Upper lobe of left lung (tissue), 4 donors: ENCODE measurements around the gene NEXN.

Experiments used
- POLR2AphosphoS5 ChIP-seq, 2 donors: sonication (generic); formaldehyde crosslinking; IDR thresholded peaks; one replicate each; pipeline ENCODE4 v1.5.1; 2017; ENCODE audit warnings: antibody characterized with exemption in 2 of 2
- TF ChIP-seq, protein P1 (sequence below), 6 experiments: fragments of 450-650 bp in 4 of 6; fragments of 200-600 bp in 2 of 6; sonication (generic) in 2 of 6; IDR thresholded peaks; one replicate each; pipeline ENCODE4 v1.5.1; 2016 to 2019; ENCODE audit warnings: antibody characterized with exemption in 6 of 6

DNA sequence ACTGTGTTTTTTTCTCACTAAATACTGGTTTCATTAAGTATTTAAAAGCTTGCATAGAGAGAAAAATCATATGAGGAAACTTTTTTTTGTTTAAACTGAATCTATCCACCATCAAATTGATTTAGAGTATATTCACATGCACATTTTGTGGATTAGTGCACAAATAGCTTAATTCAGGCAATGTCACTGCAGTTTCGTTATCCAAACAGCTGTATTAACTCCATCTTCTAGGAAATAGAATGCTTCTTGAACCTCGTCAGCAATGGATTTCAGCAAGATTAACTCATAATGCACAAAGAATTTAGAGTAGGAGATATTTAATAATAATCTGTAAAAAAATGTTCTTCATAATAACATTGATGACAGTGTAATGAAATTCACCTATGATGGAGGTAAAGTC is 37.5 kb downstream of the NEXN start:
- TF ChIP-seq, protein P1, sequence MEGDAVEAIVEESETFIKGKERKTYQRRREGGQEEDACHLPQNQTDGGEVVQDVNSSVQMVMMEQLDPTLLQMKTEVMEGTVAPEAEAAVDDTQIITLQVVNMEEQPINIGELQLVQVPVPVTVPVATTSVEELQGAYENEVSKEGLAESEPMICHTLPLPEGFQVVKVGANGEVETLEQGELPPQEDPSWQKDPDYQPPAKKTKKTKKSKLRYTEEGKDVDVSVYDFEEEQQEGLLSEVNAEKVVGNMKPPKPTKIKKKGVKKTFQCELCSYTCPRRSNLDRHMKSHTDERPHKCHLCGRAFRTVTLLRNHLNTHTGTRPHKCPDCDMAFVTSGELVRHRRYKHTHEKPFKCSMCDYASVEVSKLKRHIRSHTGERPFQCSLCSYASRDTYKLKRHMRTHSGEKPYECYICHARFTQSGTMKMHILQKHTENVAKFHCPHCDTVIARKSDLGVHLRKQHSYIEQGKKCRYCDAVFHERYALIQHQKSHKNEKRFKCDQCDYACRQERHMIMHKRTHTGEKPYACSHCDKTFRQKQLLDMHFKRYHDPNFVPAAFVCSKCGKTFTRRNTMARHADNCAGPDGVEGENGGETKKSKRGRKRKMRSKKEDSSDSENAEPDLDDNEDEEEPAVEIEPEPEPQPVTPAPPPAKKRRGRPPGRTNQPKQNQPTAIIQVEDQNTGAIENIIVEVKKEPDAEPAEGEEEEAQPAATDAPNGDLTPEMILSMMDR (IDR thresholded peaks at IDR 0.05): no peak
- no peak for TF ChIP-seq POLR2AphosphoS5 (IDR thresholded peaks at IDR 0.05)
